ENCODE measurements around the gene RGS16. TPM values are rescaled to one million over a fixed set of nuclear protein-coding genes. Genes with fewer than 3 reads are reported as not detected.
A peak's percentile ranks its signal among the peaks of the same experiment; 100 is the strongest.

The RGS16 gene
- total and polyA plus RNA-seq, 9 of the 15 experiments (the other 6 are each of a cell fraction or from before 2014, with no cell fraction given): 0.07 to 0.55 (median 0.36) TPM

- TF ChIP-seq, protein P1, sequence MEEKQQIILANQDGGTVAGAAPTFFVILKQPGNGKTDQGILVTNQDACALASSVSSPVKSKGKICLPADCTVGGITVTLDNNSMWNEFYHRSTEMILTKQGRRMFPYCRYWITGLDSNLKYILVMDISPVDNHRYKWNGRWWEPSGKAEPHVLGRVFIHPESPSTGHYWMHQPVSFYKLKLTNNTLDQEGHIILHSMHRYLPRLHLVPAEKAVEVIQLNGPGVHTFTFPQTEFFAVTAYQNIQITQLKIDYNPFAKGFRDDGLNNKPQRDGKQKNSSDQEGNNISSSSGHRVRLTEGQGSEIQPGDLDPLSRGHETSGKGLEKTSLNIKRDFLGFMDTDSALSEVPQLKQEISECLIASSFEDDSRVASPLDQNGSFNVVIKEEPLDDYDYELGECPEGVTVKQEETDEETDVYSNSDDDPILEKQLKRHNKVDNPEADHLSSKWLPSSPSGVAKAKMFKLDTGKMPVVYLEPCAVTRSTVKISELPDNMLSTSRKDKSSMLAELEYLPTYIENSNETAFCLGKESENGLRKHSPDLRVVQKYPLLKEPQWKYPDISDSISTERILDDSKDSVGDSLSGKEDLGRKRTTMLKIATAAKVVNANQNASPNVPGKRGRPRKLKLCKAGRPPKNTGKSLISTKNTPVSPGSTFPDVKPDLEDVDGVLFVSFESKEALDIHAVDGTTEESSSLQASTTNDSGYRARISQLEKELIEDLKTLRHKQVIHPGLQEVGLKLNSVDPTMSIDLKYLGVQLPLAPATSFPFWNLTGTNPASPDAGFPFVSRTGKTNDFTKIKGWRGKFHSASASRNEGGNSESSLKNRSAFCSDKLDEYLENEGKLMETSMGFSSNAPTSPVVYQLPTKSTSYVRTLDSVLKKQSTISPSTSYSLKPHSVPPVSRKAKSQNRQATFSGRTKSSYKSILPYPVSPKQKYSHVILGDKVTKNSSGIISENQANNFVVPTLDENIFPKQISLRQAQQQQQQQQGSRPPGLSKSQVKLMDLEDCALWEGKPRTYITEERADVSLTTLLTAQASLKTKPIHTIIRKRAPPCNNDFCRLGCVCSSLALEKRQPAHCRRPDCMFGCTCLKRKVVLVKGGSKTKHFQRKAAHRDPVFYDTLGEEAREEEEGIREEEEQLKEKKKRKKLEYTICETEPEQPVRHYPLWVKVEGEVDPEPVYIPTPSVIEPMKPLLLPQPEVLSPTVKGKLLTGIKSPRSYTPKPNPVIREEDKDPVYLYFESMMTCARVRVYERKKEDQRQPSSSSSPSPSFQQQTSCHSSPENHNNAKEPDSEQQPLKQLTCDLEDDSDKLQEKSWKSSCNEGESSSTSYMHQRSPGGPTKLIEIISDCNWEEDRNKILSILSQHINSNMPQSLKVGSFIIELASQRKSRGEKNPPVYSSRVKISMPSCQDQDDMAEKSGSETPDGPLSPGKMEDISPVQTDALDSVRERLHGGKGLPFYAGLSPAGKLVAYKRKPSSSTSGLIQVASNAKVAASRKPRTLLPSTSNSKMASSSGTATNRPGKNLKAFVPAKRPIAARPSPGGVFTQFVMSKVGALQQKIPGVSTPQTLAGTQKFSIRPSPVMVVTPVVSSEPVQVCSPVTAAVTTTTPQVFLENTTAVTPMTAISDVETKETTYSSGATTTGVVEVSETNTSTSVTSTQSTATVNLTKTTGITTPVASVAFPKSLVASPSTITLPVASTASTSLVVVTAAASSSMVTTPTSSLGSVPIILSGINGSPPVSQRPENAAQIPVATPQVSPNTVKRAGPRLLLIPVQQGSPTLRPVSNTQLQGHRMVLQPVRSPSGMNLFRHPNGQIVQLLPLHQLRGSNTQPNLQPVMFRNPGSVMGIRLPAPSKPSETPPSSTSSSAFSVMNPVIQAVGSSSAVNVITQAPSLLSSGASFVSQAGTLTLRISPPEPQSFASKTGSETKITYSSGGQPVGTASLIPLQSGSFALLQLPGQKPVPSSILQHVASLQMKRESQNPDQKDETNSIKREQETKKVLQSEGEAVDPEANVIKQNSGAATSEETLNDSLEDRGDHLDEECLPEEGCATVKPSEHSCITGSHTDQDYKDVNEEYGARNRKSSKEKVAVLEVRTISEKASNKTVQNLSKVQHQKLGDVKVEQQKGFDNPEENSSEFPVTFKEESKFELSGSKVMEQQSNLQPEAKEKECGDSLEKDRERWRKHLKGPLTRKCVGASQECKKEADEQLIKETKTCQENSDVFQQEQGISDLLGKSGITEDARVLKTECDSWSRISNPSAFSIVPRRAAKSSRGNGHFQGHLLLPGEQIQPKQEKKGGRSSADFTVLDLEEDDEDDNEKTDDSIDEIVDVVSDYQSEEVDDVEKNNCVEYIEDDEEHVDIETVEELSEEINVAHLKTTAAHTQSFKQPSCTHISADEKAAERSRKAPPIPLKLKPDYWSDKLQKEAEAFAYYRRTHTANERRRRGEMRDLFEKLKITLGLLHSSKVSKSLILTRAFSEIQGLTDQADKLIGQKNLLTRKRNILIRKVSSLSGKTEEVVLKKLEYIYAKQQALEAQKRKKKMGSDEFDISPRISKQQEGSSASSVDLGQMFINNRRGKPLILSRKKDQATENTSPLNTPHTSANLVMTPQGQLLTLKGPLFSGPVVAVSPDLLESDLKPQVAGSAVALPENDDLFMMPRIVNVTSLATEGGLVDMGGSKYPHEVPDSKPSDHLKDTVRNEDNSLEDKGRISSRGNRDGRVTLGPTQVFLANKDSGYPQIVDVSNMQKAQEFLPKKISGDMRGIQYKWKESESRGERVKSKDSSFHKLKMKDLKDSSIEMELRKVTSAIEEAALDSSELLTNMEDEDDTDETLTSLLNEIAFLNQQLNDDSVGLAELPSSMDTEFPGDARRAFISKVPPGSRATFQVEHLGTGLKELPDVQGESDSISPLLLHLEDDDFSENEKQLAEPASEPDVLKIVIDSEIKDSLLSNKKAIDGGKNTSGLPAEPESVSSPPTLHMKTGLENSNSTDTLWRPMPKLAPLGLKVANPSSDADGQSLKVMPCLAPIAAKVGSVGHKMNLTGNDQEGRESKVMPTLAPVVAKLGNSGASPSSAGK (IDR thresholded peaks at IDR 0.05): peak; percentile 99
- TF ChIP-seq ARNT (IDR thresholded peaks at IDR 0.05): no peak
- TF ChIP-seq KLF1 (tag; IDR thresholded peaks at IDR 0.05): no peak
- TF ChIP-seq ZNF354B (CRISPR knock-in tag; IDR thresholded peaks at IDR 0.05): no peak
- no peak for TF ChIP-seq ZFP1 (CRISPR knock-in tag; IDR thresholded peaks at IDR 0.05)
- TF ChIP-seq, protein P2, sequence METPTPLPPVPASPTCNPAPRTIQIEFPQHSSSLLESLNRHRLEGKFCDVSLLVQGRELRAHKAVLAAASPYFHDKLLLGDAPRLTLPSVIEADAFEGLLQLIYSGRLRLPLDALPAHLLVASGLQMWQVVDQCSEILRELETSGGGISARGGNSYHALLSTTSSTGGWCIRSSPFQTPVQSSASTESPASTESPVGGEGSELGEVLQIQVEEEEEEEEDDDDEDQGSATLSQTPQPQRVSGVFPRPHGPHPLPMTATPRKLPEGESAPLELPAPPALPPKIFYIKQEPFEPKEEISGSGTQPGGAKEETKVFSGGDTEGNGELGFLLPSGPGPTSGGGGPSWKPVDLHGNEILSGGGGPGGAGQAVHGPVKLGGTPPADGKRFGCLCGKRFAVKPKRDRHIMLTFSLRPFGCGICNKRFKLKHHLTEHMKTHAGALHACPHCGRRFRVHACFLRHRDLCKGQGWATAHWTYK (CRISPR knock-in tag; IDR thresholded peaks at IDR 0.05): no peak
- peak; percentile 63; the same call in 1 of the 2 replicates for TF ChIP-seq MTA3 (IDR thresholded peaks at IDR 0.05; ENCODE audit: borderline replicate concordance)
- no peak; the same call in 1 of the 2 replicates for TF ChIP-seq DMBX1 (CRISPR knock-in tag; IDR thresholded peaks at IDR 0.05; ENCODE audit: borderline replicate concordance)
- no peak for TF ChIP-seq EP300 (IDR thresholded peaks at IDR 0.05; ENCODE audit: low read length)
- TF ChIP-seq, protein P3, sequence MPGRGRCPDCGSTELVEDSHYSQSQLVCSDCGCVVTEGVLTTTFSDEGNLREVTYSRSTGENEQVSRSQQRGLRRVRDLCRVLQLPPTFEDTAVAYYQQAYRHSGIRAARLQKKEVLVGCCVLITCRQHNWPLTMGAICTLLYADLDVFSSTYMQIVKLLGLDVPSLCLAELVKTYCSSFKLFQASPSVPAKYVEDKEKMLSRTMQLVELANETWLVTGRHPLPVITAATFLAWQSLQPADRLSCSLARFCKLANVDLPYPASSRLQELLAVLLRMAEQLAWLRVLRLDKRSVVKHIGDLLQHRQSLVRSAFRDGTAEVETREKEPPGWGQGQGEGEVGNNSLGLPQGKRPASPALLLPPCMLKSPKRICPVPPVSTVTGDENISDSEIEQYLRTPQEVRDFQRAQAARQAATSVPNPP (IDR thresholded peaks at IDR 0.05; ENCODE audit: borderline replicate concordance, insufficient read depth, insufficient read length): no peak
- TF ChIP-seq, protein P4, sequence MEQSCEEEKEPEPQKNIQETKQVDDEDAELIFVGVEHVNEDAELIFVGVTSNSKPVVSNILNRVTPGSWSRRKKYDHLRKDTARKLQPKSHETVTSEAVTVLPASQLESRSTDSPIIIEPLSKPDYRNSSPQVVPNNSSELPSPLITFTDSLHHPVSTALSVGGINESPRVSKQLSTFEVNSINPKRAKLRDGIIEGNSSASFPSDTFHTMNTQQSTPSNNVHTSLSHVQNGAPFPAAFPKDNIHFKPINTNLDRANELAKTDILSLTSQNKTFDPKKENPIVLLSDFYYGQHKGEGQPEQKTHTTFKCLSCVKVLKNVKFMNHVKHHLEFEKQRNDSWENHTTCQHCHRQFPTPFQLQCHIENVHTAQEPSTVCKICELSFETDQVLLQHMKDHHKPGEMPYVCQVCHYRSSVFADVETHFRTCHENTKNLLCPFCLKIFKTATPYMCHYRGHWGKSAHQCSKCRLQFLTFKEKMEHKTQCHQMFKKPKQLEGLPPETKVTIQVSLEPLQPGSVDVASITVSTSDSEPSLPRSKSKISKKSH (CRISPR knock-in tag; IDR thresholded peaks at IDR 0.05): no peak
Observed at GRCh38 chr1:182604175-182605164, at the start of gene RGS16 (continued).

All from K562 (cell line).